ENCODE measurements around the gene SSR4.

SSR4 gene

GRCh38 chrX:153767674-153768055 is 26.8 kb upstream of the SSR4 start:
- peaks cover 9 to 17% of the 10 kb centered on the region in 2 donors for H3K4me1 ChIP-seq (ENCODE audit: control insufficient read depth in 2 of 2, insufficient read depth in 1 of 2, low read depth in 1 of 2, low read length in 2 of 2)
- H2BK12ac ChIP-seq (ENCODE audit: low read length), result peak overlapping the region; percentile 22
- H3K27me3 ChIP-seq (ENCODE audit: control insufficient read depth in 3 of 3, insufficient read depth in 3 of 3, low read depth in 1 of 3, low read length in 3 of 3), result no peaks in the 10 kb centered on the region
- no CpG with 5 or more reads among the region's 20 CpGs for WGBS, 2 donors (ENCODE audit: extremely low coverage in 2 of 2, insufficient read length in 2 of 2, insufficient replicate concordance in 1 of 2)
- no peak overlapping the region for H3K4me2 ChIP-seq (ENCODE audit: insufficient read depth, low read length, poor library complexity, severe bottlenecking)
- H3K9ac ChIP-seq (ENCODE audit: low read depth, low read length, poor library complexity), result no peak overlapping the region
- no peak overlapping the region for H2BK120ac ChIP-seq (ENCODE audit: low read depth, low read length)
- no peak overlapping the region for H3K14ac ChIP-seq (ENCODE audit: low read length)
- no peak overlapping the region for H2BK5ac ChIP-seq (ENCODE audit: low read length)
- H3K9me3 ChIP-seq (replicated peaks in 1 of 2; ENCODE audit: control insufficient read depth in 2 of 2, insufficient read depth in 1 of 2, low read depth in 1 of 2, low read length in 2 of 2), result no peaks in the 10 kb centered on the region
- no peaks in the 10 kb centered on the region for H3K36me3 ChIP-seq (replicated peaks in 1 of 2; ENCODE audit: control insufficient read depth in 2 of 2, insufficient read depth in 2 of 2, low read length in 2 of 2)
- no peak overlapping the region for H4K91ac ChIP-seq (ENCODE audit: low read depth, low read length, poor library complexity)
- no peak overlapping the region for H3K18ac ChIP-seq (ENCODE audit: low read length)
- H2AFZ ChIP-seq (ENCODE audit: low read length), result no peak overlapping the region
- no peaks in the 10 kb centered on the region for H3K79me1 ChIP-seq (ENCODE audit: low read depth, low read length)
- no peak overlapping the region for H3K4me3 ChIP-seq (ENCODE audit: low read length in 2 of 2)
- no peak overlapping the region for H3K4ac ChIP-seq (ENCODE audit: low read length)
- H2BK15ac ChIP-seq (ENCODE audit: low read length), result no peak overlapping the region
- H4K8ac ChIP-seq (ENCODE audit: low read depth, low read length), result no peak overlapping the region
- no peak for DNase-seq (ENCODE audit: low spot score)
- H3K23ac ChIP-seq (ENCODE audit: low read depth, low read length, poor library complexity), result no peak overlapping the region
- H3K27ac ChIP-seq (replicated peaks; ENCODE audit: low read length), result no peak overlapping the region
- no peak overlapping the region for H2AK5ac ChIP-seq (ENCODE audit: low read depth, low read length)

- Histone ChIP-seq H2BK12ac (ENCODE audit: low read length) (peak overlapping the region; percentile 73), H3K27me3 (ENCODE audit: control insufficient read depth in 3 of 3, insufficient read depth in 3 of 3, low read depth in 1 of 3, low read length in 3 of 3) (no peaks in the 10 kb centered on the region), H2AK5ac (ENCODE audit: low read depth, low read length) (peak overlapping the region; percentile 46), H2AFZ (ENCODE audit: low read length) (no peak overlapping the region), H3K23ac (ENCODE audit: low read depth, low read length, poor library complexity) (no peak overlapping the region), H3K79me1 (ENCODE audit: low read depth, low read length) (no peaks in the 10 kb centered on the region), H3K14ac (ENCODE audit: low read length) (no peak overlapping the region), H3K4me1 (ENCODE audit: control insufficient read depth in 2 of 2, insufficient read depth in 1 of 2, low read depth in 1 of 2, low read length in 2 of 2) (peaks cover 9 to 17% of the 10 kb centered on the region in 2 donors), H4K8ac (ENCODE audit: low read depth, low read length) (peak overlapping the region; percentile 1), H3K18ac (ENCODE audit: low read length) (no peak overlapping the region), H3K27ac (replicated peaks; ENCODE audit: low read length) (no peak overlapping the region), H3K36me3 (replicated peaks in 1 of 2; ENCODE audit: control insufficient read depth in 2 of 2, insufficient read depth in 2 of 2, low read length in 2 of 2) (no peaks in the 10 kb centered on the region), H3K9ac (ENCODE audit: low read depth, low read length, poor library complexity) (no peak overlapping the region), H2BK120ac (ENCODE audit: low read depth, low read length) (no peak overlapping the region), H2BK5ac (ENCODE audit: low read length) (no peak overlapping the region), H3K4ac (ENCODE audit: low read length) (no peak overlapping the region), H3K4me3 (ENCODE audit: low read length in 2 of 2) (no peak overlapping the region), H3K9me3 (replicated peaks in 1 of 2; ENCODE audit: control insufficient read depth in 2 of 2, insufficient read depth in 1 of 2, low read depth in 1 of 2, low read length in 2 of 2) (no peaks in the 10 kb centered on the region), H2BK15ac (ENCODE audit: low read length) (no peak overlapping the region), H3K4me2 (ENCODE audit: insufficient read depth, low read length, poor library complexity, severe bottlenecking) (no peak overlapping the region), H4K91ac (ENCODE audit: low read depth, low read length, poor library complexity) (no peak overlapping the region)
- no peak for DNase-seq (ENCODE audit: low spot score)
- no CpG with 5 or more reads among the region's 22 CpGs for WGBS, 2 donors (ENCODE audit: extremely low coverage in 2 of 2, insufficient read length in 2 of 2, insufficient replicate concordance in 1 of 2)
Observed at GRCh38 chrX:153768311-153769157, 25.9 kb upstream of the SSR4 start.

- H3K79me1 ChIP-seq (ENCODE audit: low read depth, low read length), result no peaks in the 10 kb centered on the region
- no peak overlapping the region for H3K4me2 ChIP-seq (ENCODE audit: insufficient read depth, low read length, poor library complexity, severe bottlenecking)
- no peak overlapping the region for H3K18ac ChIP-seq (ENCODE audit: low read length)
- no peak overlapping the region for H2BK15ac ChIP-seq (ENCODE audit: low read length)
- H3K36me3 ChIP-seq (replicated peaks in 1 of 2; ENCODE audit: control insufficient read depth in 2 of 2, insufficient read depth in 2 of 2, low read length in 2 of 2), result no peaks in the 10 kb centered on the region
- no peak overlapping the region for H2AFZ ChIP-seq (ENCODE audit: low read length)
- no CpG with 5 or more reads among the region's 23 CpGs for WGBS, 2 donors (ENCODE audit: extremely low coverage in 2 of 2, insufficient read length in 2 of 2, insufficient replicate concordance in 1 of 2)
- H4K8ac ChIP-seq (ENCODE audit: low read depth, low read length), result peak overlapping the region; percentile 1
- H2BK12ac ChIP-seq (ENCODE audit: low read length), result peak overlapping the region; percentile 73
- no peak overlapping the region for H3K4me3 ChIP-seq (ENCODE audit: low read length in 2 of 2)
- DNase-seq (ENCODE audit: low spot score), result no peak
- no peak overlapping the region for H3K27ac ChIP-seq (replicated peaks; ENCODE audit: low read length)
- no peak overlapping the region for H3K14ac ChIP-seq (ENCODE audit: low read length)
- H2BK120ac ChIP-seq (ENCODE audit: low read depth, low read length), result no peak overlapping the region
- no peak overlapping the region for H2AK5ac ChIP-seq (ENCODE audit: low read depth, low read length)
- H4K91ac ChIP-seq (ENCODE audit: low read depth, low read length, poor library complexity), result no peak overlapping the region
- no peak overlapping the region for H3K23ac ChIP-seq (ENCODE audit: low read depth, low read length, poor library complexity)
- no peak overlapping the region for H3K4ac ChIP-seq (ENCODE audit: low read length)
- H3K9ac ChIP-seq (ENCODE audit: low read depth, low read length, poor library complexity), result peak overlapping the region; percentile 12
- no peaks in the 10 kb centered on the region for H3K27me3 ChIP-seq (ENCODE audit: control insufficient read depth in 3 of 3, insufficient read depth in 3 of 3, low read depth in 1 of 3, low read length in 3 of 3)
- no peak overlapping the region for H2BK5ac ChIP-seq (ENCODE audit: low read length)
- H3K9me3 ChIP-seq (replicated peaks in 1 of 2; ENCODE audit: control insufficient read depth in 2 of 2, insufficient read depth in 1 of 2, low read depth in 1 of 2, low read length in 2 of 2), result no peaks in the 10 kb centered on the region
- peaks cover 7 to 17% of the 10 kb centered on the region in 2 donors for H3K4me1 ChIP-seq (ENCODE audit: control insufficient read depth in 2 of 2, insufficient read depth in 1 of 2, low read depth in 1 of 2, low read length in 2 of 2)
Observed at GRCh38 chrX:153769158-153769864, 25.2 kb upstream of the SSR4 start.

- DNase-seq (ENCODE audit: low spot score), result no peak
Observed at GRCh38 chrX:153769865-153770600, 24.4 kb upstream of the SSR4 start.

More at GRCh38 chrX:153769865-153770600, 24.4 kb upstream of the SSR4 start:
- H3K18ac ChIP-seq (ENCODE audit: low read length), result no peak overlapping the region
- H3K4me2 ChIP-seq (ENCODE audit: insufficient read depth, low read length, poor library complexity, severe bottlenecking), result no peak overlapping the region
- H2BK15ac ChIP-seq (ENCODE audit: low read length), result no peak overlapping the region
- WGBS, 2 donors (ENCODE audit: extremely low coverage in 2 of 2, insufficient read length in 2 of 2, insufficient replicate concordance in 1 of 2), result no CpG with 5 or more reads among the region's 25 CpGs
- no peak overlapping the region for H4K91ac ChIP-seq (ENCODE audit: low read depth, low read length, poor library complexity)
- no peaks in the 10 kb centered on the region for H3K79me1 ChIP-seq (ENCODE audit: low read depth, low read length)
- no peak overlapping the region for H2AK5ac ChIP-seq (ENCODE audit: low read depth, low read length)
- H3K14ac ChIP-seq (ENCODE audit: low read length), result no peak overlapping the region
- no peaks in the 10 kb centered on the region for H3K9me3 ChIP-seq (replicated peaks in 1 of 2; ENCODE audit: control insufficient read depth in 2 of 2, insufficient read depth in 1 of 2, low read depth in 1 of 2, low read length in 2 of 2)
- H3K4ac ChIP-seq (ENCODE audit: low read length), result no peak overlapping the region
- H3K4me1 ChIP-seq (ENCODE audit: control insufficient read depth in 2 of 2, insufficient read depth in 1 of 2, low read depth in 1 of 2, low read length in 2 of 2), result peaks cover 7 to 12% of the 10 kb centered on the region in 2 donors
- no peaks in the 10 kb centered on the region for H3K36me3 ChIP-seq (replicated peaks in 1 of 2; ENCODE audit: control insufficient read depth in 2 of 2, insufficient read depth in 2 of 2, low read length in 2 of 2)
- H2BK120ac ChIP-seq (ENCODE audit: low read depth, low read length), result no peak overlapping the region
- H2BK5ac ChIP-seq (ENCODE audit: low read length), result no peak overlapping the region
- peak overlapping the region; percentile 41 for H2BK12ac ChIP-seq (ENCODE audit: low read length)
- no peak overlapping the region for H3K27ac ChIP-seq (replicated peaks; ENCODE audit: low read length)
- H3K27me3 ChIP-seq (ENCODE audit: control insufficient read depth in 3 of 3, insufficient read depth in 3 of 3, low read depth in 1 of 3, low read length in 3 of 3), result no peaks in the 10 kb centered on the region
- H3K4me3 ChIP-seq (ENCODE audit: low read length in 2 of 2), result no peak overlapping the region
- H3K9ac ChIP-seq (ENCODE audit: low read depth, low read length, poor library complexity), result peak overlapping the region; percentile 12
- no peak overlapping the region for H4K8ac ChIP-seq (ENCODE audit: low read depth, low read length)
- H3K23ac ChIP-seq (ENCODE audit: low read depth, low read length, poor library complexity), result no peak overlapping the region
- no peak overlapping the region for H2AFZ ChIP-seq (ENCODE audit: low read length)

All from neuronal stem cell (in vitro differentiated cells).